HG02763 (cell line): ENCODE data around the gene WDR64.
"Not testable (repeated sequence)": the region's sequence is repeated elsewhere in the genome, so short reads cannot be mapped to it uniquely, and the experiment has no call there.

ENCODE experiments used
- ATAC-seq: cut with Tn5 transposase; IDR thresholded peaks from one replicate; pipeline ENCODE4 v1.9.1; 2021; ENCODE audit warnings: mild to moderate bottlenecking, moderate library complexity; ENCODE audit not compliant: unreplicated experiment

WDR64 gene

GRCh38 chr1:241734533-241734932 lies 82.5 kb downstream of the WDR64 start:
- no peak for ATAC-seq

GRCh38 chr1:241735493-241735926 lies 83.4 kb downstream of the WDR64 start:
- ATAC-seq: not testable (repeated sequence)

GRCh38 chr1:241736387-241736786 lies 84.3 kb downstream of the WDR64 start:
- no peak for ATAC-seq

- no peak for ATAC-seq
Measured at GRCh38 chr1:241738284-241739078, 86.4 kb downstream of the WDR64 start.

- no peak for ATAC-seq
Measured at GRCh38 chr1:241742084-241742483, 90.0 kb downstream of the WDR64 start.

GRCh38 chr1:241744591-241744990 lies 92.5 kb downstream of the WDR64 start:
- ATAC-seq: no peak

GRCh38 chr1:241747992-241748391 lies 95.9 kb downstream of the WDR64 start:
- no peak for ATAC-seq

GRCh38 chr1:241749041-241749944 lies 97.2 kb downstream of the WDR64 start:
- no peak for ATAC-seq

- ATAC-seq: no peak
Measured at GRCh38 chr1:241749945-241750695, 98.0 kb downstream of the WDR64 start.

- no peak for ATAC-seq
Measured at GRCh38 chr1:241751524-241751923, 99.4 kb downstream of the WDR64 start.

GRCh38 chr1:241762713-241763339 lies 110.7 kb downstream of the WDR64 start:
- ATAC-seq: no peak

GRCh38 chr1:241765390-241765789 lies 113.3 kb downstream of the WDR64 start:
- no peak for ATAC-seq

- no peak for ATAC-seq
Measured at GRCh38 chr1:241767737-241768136, 115.7 kb downstream of the WDR64 start.

GRCh38 chr1:241770115-241770514 lies 118.0 kb downstream of the WDR64 start:
- ATAC-seq: no peak

- no peak for ATAC-seq
Measured at GRCh38 chr1:241771117-241771516, 119.0 kb downstream of the WDR64 start.

- no peak for ATAC-seq
Measured at GRCh38 chr1:241772932-241773500, 120.9 kb downstream of the WDR64 start.

- ATAC-seq: no peak
Measured at GRCh38 chr1:241773991-241774390, 121.9 kb downstream of the WDR64 start.

- no peak for ATAC-seq
Measured at GRCh38 chr1:241775021-241775420, 122.9 kb downstream of the WDR64 start.

GRCh38 chr1:241776911-241777310 lies 124.8 kb downstream of the WDR64 start:
- ATAC-seq: no peak

GRCh38 chr1:241778117-241778516 lies 126.0 kb downstream of the WDR64 start:
- no peak for ATAC-seq
